OCI-LY3 (cell line): ENCODE results near the gene CLK2.

ENCODE experiments used
- H2AFZ ChIP-seq: fragments of 200-600, 300-600 bp; shearing (Covaris generic); 2 replicates; pipeline ENCODE4 v1.6.0; 2014; ENCODE audit warnings: antibody characterized with exemption, low read depth, low read length
- H3K27ac ChIP-seq: fragments of 200-600, 300-600 bp; sonication (generic); 2 replicates; pipeline ENCODE4 v1.5.1; 2014; ENCODE audit warnings: mild to moderate bottlenecking, low read length, moderate library complexity, mixed read lengths
- H3K27me3 ChIP-seq: fragments of 200-600, 300-600 bp; sonication (generic); 2 replicates; pipeline ENCODE4 v1.6.1; 2014; ENCODE audit warnings: low read depth, low read length, mixed read lengths
- H3K36me3 ChIP-seq: fragments of 200-600, 300-600 bp; sonication (generic); replicated peaks from 2 replicates; pipeline ENCODE3; 2014; ENCODE audit warnings: low read depth, low read length, mixed read lengths
- H3K4me1 ChIP-seq: fragments of 300-600, 200-600 bp; sonication (generic); 2 replicates; pipeline ENCODE4 v1.6.1; 2014; ENCODE audit warnings: low read length, mixed read lengths
- H3K4me2 ChIP-seq: fragments of 200-600, 300-600 bp; sonication (generic); 2 replicates; pipeline ENCODE4 v1.6.1; 2014; ENCODE audit warnings: low read length, mixed read lengths
- H3K4me3 ChIP-seq: fragments of 300-600, 200-600 bp; sonication (generic); 2 replicates; pipeline ENCODE4 v1.5.1; 2014; ENCODE audit warnings: antibody characterized with exemption, mild to moderate bottlenecking, low read length, moderate library complexity
- H3K79me2 ChIP-seq: fragments of 300-600, 200-600 bp; shearing (Covaris generic); 2 replicates; pipeline ENCODE4 v1.6.1; 2014; ENCODE audit warnings: mild to moderate bottlenecking, low read length, mixed read lengths
- H3K9ac ChIP-seq: fragments of 300-600, 200-600 bp; shearing (Covaris generic); 2 replicates; pipeline ENCODE4 v1.6.0; 2014; ENCODE audit warnings: mild to moderate bottlenecking, low read length, moderate library complexity
- H3K9me3 ChIP-seq: fragments of 200-600, 300-600 bp; shearing (Covaris generic); 2 replicates; pipeline ENCODE4 v1.6.1; 2014; ENCODE audit warnings: low read length, mixed read lengths; ENCODE audit not compliant: insufficient read depth
- H4K20me1 ChIP-seq: fragments of 200-600, 300-600 bp; sonication (generic); 2 replicates; pipeline ENCODE4 v1.6.1; 2016; ENCODE audit warnings: low read length, mixed read lengths; ENCODE audit not compliant: insufficient read depth
- EZH2phosphoT487 ChIP-seq: fragments of 200-600 bp; shearing (Covaris generic); IDR thresholded peaks from 2 replicates; pipeline ENCODE4 v1.6.1; 2018; ENCODE audit warnings: antibody characterized with exemption, mixed run types, low read depth
- TF ChIP-seq, protein P1 (sequence below): fragments of 200-600, 300-600 bp; sonication (generic); IDR thresholded peaks from 2 replicates; pipeline ENCODE4 v1.5.1; 2014; ENCODE audit warnings: antibody characterized with exemption, low read length, low read depth

CLK2 gene

DNA sequence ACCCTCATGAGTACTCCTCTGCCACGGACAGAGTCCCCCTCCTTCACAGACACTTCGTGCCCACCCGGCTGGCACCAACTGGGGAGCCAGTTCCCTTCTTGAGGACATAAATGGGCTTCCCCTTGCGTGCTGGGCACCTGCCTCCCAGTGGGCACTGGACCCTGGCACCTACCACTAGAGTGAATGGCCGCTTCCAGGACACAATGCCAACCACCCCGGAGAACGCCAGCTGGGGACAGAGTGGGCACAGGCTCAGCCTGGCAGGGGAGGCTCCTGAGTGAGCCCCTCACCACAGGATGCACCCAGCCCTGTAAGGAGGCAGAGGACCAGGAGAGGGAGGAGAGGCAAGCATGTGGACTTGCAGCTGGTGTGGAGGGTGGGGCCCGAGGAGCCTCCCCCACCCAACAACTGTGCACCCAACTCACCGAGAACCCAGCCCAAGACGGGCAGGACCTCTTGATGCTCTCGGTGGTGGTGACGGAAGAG is 19.0 kb downstream of the CLK2 start:
- peaks cover 20% of the 10 kb centered on the region for H3K36me3 ChIP-seq
- peak overlapping the region; percentile 68 for H3K9ac ChIP-seq
- no peak overlapping the region for H3K27ac ChIP-seq

DNA sequence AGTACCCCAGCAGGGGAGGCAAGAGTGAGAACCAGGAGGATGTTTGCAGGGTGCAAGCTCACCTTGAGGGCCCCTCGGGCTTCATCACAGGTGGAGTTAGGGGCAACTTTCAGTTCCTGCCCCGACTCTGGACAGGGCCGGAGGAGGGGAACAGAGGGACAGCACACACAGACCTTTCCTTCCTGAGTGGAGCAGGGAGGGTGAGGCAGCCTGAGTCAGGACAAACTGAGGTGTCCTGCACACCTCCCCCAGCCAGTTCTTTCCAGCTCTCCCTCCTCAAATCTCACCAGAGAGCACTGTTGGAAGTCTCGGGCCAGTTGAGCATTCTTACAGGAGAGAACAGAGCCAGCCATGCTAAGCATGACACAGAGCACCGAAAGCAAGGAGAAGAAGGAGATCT is 19.5 kb downstream of the CLK2 start:
- Histone ChIP-seq H3K79me2 (peaks cover 5% of the 10 kb centered on the region; the same call in 1 of the 2 replicates), H3K4me1 (peaks cover 20% of the 10 kb centered on the region), H3K27me3 (no peaks in the 10 kb centered on the region), H2AFZ (no peak overlapping the region), H3K36me3 (peaks cover 19% of the 10 kb centered on the region), H3K9me3 (no peaks in the 10 kb centered on the region), H3K4me2 (peak overlapping the region; percentile 89), H4K20me1 (no peaks in the 10 kb centered on the region), H3K27ac (no peak overlapping the region), H3K9ac (peak overlapping the region; percentile 68; the same call in 1 of the 2 replicates), H3K4me3 (peak overlapping the region; percentile 83)
- TF ChIP-seq, protein P1, sequence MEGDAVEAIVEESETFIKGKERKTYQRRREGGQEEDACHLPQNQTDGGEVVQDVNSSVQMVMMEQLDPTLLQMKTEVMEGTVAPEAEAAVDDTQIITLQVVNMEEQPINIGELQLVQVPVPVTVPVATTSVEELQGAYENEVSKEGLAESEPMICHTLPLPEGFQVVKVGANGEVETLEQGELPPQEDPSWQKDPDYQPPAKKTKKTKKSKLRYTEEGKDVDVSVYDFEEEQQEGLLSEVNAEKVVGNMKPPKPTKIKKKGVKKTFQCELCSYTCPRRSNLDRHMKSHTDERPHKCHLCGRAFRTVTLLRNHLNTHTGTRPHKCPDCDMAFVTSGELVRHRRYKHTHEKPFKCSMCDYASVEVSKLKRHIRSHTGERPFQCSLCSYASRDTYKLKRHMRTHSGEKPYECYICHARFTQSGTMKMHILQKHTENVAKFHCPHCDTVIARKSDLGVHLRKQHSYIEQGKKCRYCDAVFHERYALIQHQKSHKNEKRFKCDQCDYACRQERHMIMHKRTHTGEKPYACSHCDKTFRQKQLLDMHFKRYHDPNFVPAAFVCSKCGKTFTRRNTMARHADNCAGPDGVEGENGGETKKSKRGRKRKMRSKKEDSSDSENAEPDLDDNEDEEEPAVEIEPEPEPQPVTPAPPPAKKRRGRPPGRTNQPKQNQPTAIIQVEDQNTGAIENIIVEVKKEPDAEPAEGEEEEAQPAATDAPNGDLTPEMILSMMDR: no peak
- no peak for TF ChIP-seq EZH2phosphoT487

More for the DNA sequence above, 19.0 kb downstream of the CLK2 start:
- no peaks in the 10 kb centered on the region for H3K27me3 ChIP-seq
- TF ChIP-seq, protein P1: no peak
- TF ChIP-seq EZH2phosphoT487: no peak
- no peaks in the 10 kb centered on the region for H3K9me3 ChIP-seq
- H4K20me1 ChIP-seq: no peaks in the 10 kb centered on the region
- peaks cover 5% of the 10 kb centered on the region; the same call in 1 of the 2 replicates for H3K79me2 ChIP-seq
- H3K4me2 ChIP-seq: peak overlapping the region; percentile 89
- H3K4me3 ChIP-seq: peak overlapping the region; percentile 83
- no peak overlapping the region; the same call in 1 of the 2 replicates for H2AFZ ChIP-seq
- H3K4me1 ChIP-seq: peaks cover 20% of the 10 kb centered on the region

DNA sequence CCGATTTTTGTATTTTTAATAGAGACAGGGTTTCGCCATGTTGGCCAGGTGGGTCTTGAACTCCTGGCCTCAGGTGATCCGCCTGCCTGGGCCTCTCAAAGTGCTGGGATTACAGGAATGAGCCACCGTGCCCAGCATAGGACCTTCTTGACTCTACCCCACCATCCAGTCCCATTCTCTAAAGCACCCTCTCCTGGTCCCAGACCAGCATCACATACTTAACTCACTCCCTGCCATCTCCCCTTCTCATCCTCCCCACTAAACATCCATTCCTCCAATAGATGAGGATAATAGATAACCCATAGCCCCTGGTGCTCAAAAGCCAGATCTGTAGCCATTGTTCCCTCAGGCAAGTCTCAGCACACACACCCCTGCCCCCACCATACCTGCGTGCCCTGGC is 20.1 kb downstream of the CLK2 start:
- Histone ChIP-seq H3K4me3 (no peak overlapping the region), H3K9ac (no peak overlapping the region), H2AFZ (no peak overlapping the region), H3K4me1 (peaks cover 20% of the 10 kb centered on the region), H3K36me3 (peaks cover 18% of the 10 kb centered on the region), H3K79me2 (peaks cover 5% of the 10 kb centered on the region; the same call in 1 of the 2 replicates), H3K27me3 (no peaks in the 10 kb centered on the region), H4K20me1 (no peaks in the 10 kb centered on the region), H3K4me2 (peak overlapping the region; percentile 89), H3K27ac (no peak overlapping the region), H3K9me3 (no peaks in the 10 kb centered on the region)
- TF ChIP-seq, protein P1: no peak
- TF ChIP-seq EZH2phosphoT487: no peak

DNA sequence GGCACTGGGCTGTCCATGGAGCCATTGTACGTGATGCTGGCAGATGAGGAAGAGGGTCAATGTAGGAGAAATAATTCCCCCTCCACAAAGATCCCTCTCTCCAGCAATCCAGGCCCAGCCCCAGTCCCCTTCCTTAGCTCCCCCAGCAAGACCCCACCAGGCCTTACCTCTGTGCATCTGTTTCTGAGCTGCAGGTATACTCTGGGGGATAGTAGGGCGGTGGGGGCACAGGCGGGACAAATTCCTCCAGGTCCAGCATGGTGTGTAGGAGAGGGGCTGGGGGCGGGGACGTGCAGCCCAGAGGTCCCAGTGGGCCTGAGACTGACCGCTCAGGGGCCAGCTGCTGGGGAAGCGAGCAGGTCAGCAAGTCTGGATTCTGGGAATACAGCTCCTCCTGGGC is 21.7 kb downstream of the CLK2 start:
- Histone ChIP-seq H2AFZ (no peak overlapping the region), H3K36me3 (peaks cover 20% of the 10 kb centered on the region), H3K9me3 (no peaks in the 10 kb centered on the region), H3K79me2 (peaks cover 5% of the 10 kb centered on the region; the same call in 1 of the 2 replicates), H3K4me1 (peaks cover 20% of the 10 kb centered on the region), H4K20me1 (no peaks in the 10 kb centered on the region), H3K4me2 (no peak overlapping the region), H3K4me3 (no peak overlapping the region), H3K9ac (no peak overlapping the region), H3K27me3 (no peaks in the 10 kb centered on the region), H3K27ac (no peak overlapping the region)
- TF ChIP-seq, protein P1: no peak
- no peak for TF ChIP-seq EZH2phosphoT487
